ENCODE results near the gene GREM2.

GRCh38 chr1:240467895-240468294 is 144.1 kb downstream of the GREM2 start:
- TF ChIP-seq USF1 (IDR thresholded peaks at IDR 0.05) (no peak), EP300 (IDR thresholded peaks at IDR 0.05; ENCODE audit: borderline replicate concordance) (no peak), NFIC (IDR thresholded peaks at IDR 0.05) (no peak), TEAD4 (IDR thresholded peaks at IDR 0.05) (no peak), CEBPB (IDR thresholded peaks at IDR 0.05) (no peak)
